Central memory CD8-positive, alpha-beta T cell (primary cell): ENCODE data around the gene HPCA.

ENCODE experiments used
- ATAC-seq: fragments of 150-1000 bp; cut with Tn5 transposase; replicated peaks from 2 replicates; pipeline ENCODE4 v1.10.0; 2022; ENCODE audit warnings: mild to moderate bottlenecking, moderate FRiP score, moderate number of reproducible peaks; ENCODE audit not compliant: poor library complexity, severe bottlenecking; ENCODE audit errors: extremely low read depth
- DNase-seq, 2 donors: peaks; one replicate each; pipeline ENCODE4 v3.0.0; 2021; ENCODE audit warnings: low spot score in 2 of 2
- H3K27ac Mint-ChIP-seq: one replicate; pipeline ENCODE4 v1.8.0; 2022; ENCODE audit warnings: low read depth, mild to moderate bottlenecking, moderate library complexity, mixed read lengths
- H3K27me3 Mint-ChIP-seq: one replicate; pipeline ENCODE4 v1.8.0; 2022; ENCODE audit warnings: mixed read lengths
- H3K36me3 Mint-ChIP-seq: one replicate; pipeline ENCODE4 v1.8.0; 2022; ENCODE audit warnings: mild to moderate bottlenecking, moderate library complexity, mixed read lengths; ENCODE audit not compliant: insufficient read depth
- H3K4me1 Mint-ChIP-seq: one replicate; pipeline ENCODE4 v1.8.0; 2022; ENCODE audit warnings: mixed read lengths
- H3K4me3 Mint-ChIP-seq: one replicate; pipeline ENCODE4 v1.8.0; 2022; ENCODE audit warnings: mild to moderate bottlenecking, moderate library complexity, mixed read lengths
- H3K9me3 Mint-ChIP-seq: one replicate; pipeline ENCODE4 v1.8.0; 2022; ENCODE audit warnings: mixed read lengths

Gene HPCA

GRCh38 chr1:32886004-32886827, at the start of gene HPCA:
TSS of gene HPCA (plus strand) at chr1:32886491. CDS start at chr1:32888899, 2,408 bp downstream.
- DNase-seq (no peak), ATAC-seq (no peak)
- Mint-ChIP-seq H3K9me3 (no peaks in the 10 kb centered on the region), H3K36me3 (peaks cover 5% of the 10 kb centered on the region), H3K27ac (no peak within 1 kb of the TSS), H3K27me3 (peaks cover 84% of the 10 kb centered on the region), H3K4me3 (peak within 1 kb of the TSS; percentile 49), H3K4me1 (peaks cover 13% of the 10 kb centered on the region)

- ATAC-seq (no peak), DNase-seq (no peak)
- no peaks in the 10 kb centered on the region for H3K27me3 Mint-ChIP-seq
- H3K4me1 Mint-ChIP-seq, result no peaks in the 10 kb centered on the region
- peaks cover 34% of the 10 kb centered on the region for H3K36me3 Mint-ChIP-seq
- no peak overlapping the region for H3K4me3 Mint-ChIP-seq
- no peaks in the 10 kb centered on the region for H3K9me3 Mint-ChIP-seq
- H3K27ac Mint-ChIP-seq, result no peak overlapping the region
These were observed 37.8 kb upstream of the HPCA start for GRCh38 chr1:32848354-32849063.

GRCh38 chr1:32855861-32856617, 30.3 kb upstream of the HPCA start:
- Mint-ChIP-seq H3K27me3 (no peaks in the 10 kb centered on the region), H3K4me1 (peaks cover 6% of the 10 kb centered on the region), H3K9me3 (no peaks in the 10 kb centered on the region), H3K36me3 (peaks cover 55% of the 10 kb centered on the region), H3K4me3 (no peak overlapping the region), H3K27ac (no peak overlapping the region)
- no peak for ATAC-seq
- no peak for DNase-seq

GRCh38 chr1:32858136-32858535, 28.2 kb upstream of the HPCA start:
- Mint-ChIP-seq H3K9me3 (no peaks in the 10 kb centered on the region), H3K27ac (no peak overlapping the region), H3K36me3 (peaks cover 51% of the 10 kb centered on the region), H3K4me3 (no peak overlapping the region), H3K4me1 (peaks cover 6% of the 10 kb centered on the region), H3K27me3 (no peaks in the 10 kb centered on the region)
- no peak for DNase-seq
- no peak for ATAC-seq

GRCh38 chr1:32858791-32859190, 27.5 kb upstream of the HPCA start:
- ATAC-seq (no peak), DNase-seq (no peak)
- H3K9me3 Mint-ChIP-seq, result no peaks in the 10 kb centered on the region
- H3K4me3 Mint-ChIP-seq, result no peak overlapping the region
- peaks cover 45% of the 10 kb centered on the region for H3K36me3 Mint-ChIP-seq
- H3K27me3 Mint-ChIP-seq, result no peaks in the 10 kb centered on the region
- H3K27ac Mint-ChIP-seq, result peak overlapping the region; percentile 32
- H3K4me1 Mint-ChIP-seq, result peaks cover 6% of the 10 kb centered on the region

GRCh38 chr1:32859915-32860314, 26.4 kb upstream of the HPCA start:
- no peak overlapping the region for H3K27ac Mint-ChIP-seq
- H3K4me1 Mint-ChIP-seq, result peaks cover 10% of the 10 kb centered on the region
- H3K27me3 Mint-ChIP-seq, result no peaks in the 10 kb centered on the region
- H3K4me3 Mint-ChIP-seq, result no peak overlapping the region
- ATAC-seq (no peak), DNase-seq (no peak)
- peaks cover 36% of the 10 kb centered on the region for H3K36me3 Mint-ChIP-seq
- H3K9me3 Mint-ChIP-seq, result no peaks in the 10 kb centered on the region

- Mint-ChIP-seq H3K4me3 (no peak overlapping the region), H3K27me3 (no peaks in the 10 kb centered on the region), H3K9me3 (no peaks in the 10 kb centered on the region), H3K36me3 (peaks cover 30% of the 10 kb centered on the region), H3K4me1 (peaks cover 11% of the 10 kb centered on the region), H3K27ac (no peak overlapping the region)
- DNase-seq (no peak), ATAC-seq (no peak)
These were observed 25.7 kb upstream of the HPCA start for GRCh38 chr1:32860566-32860965.

GRCh38 chr1:32861904-32862695, 24.2 kb upstream of the HPCA start:
- DNase-seq (no peak), ATAC-seq (no peak)
- H3K27me3 Mint-ChIP-seq, result no peaks in the 10 kb centered on the region
- no peaks in the 10 kb centered on the region for H3K9me3 Mint-ChIP-seq
- H3K4me3 Mint-ChIP-seq, result no peak overlapping the region
- H3K27ac Mint-ChIP-seq, result no peak overlapping the region
- H3K4me1 Mint-ChIP-seq, result peaks cover 11% of the 10 kb centered on the region
- peaks cover 19% of the 10 kb centered on the region for H3K36me3 Mint-ChIP-seq

GRCh38 chr1:32863218-32863880, 22.9 kb upstream of the HPCA start:
- peaks cover 9% of the 10 kb centered on the region for H3K36me3 Mint-ChIP-seq

GRCh38 chr1:32863881-32864245, 22.4 kb upstream of the HPCA start:
- H3K4me1 Mint-ChIP-seq, result peaks cover 11% of the 10 kb centered on the region
- H3K36me3 Mint-ChIP-seq, result peaks cover 9% of the 10 kb centered on the region
- H3K9me3 Mint-ChIP-seq, result no peaks in the 10 kb centered on the region
- H3K4me3 Mint-ChIP-seq, result no peak overlapping the region
- DNase-seq, result no peak
- no peak overlapping the region for H3K27ac Mint-ChIP-seq
- peaks cover 1% of the 10 kb centered on the region for H3K27me3 Mint-ChIP-seq
- no peak for ATAC-seq

More at GRCh38 chr1:32863218-32863880, 22.9 kb upstream of the HPCA start:
- Mint-ChIP-seq H3K9me3 (no peaks in the 10 kb centered on the region), H3K27ac (no peak overlapping the region), H3K27me3 (no peaks in the 10 kb centered on the region), H3K4me1 (peaks cover 11% of the 10 kb centered on the region), H3K4me3 (no peak overlapping the region)
- no peak for DNase-seq
- no peak for ATAC-seq

- no peaks in the 10 kb centered on the region for H3K9me3 Mint-ChIP-seq
- H3K27ac Mint-ChIP-seq, result no peak overlapping the region
- H3K36me3 Mint-ChIP-seq, result peaks cover 7% of the 10 kb centered on the region
- H3K4me1 Mint-ChIP-seq, result peaks cover 15% of the 10 kb centered on the region
- ATAC-seq (no peak), DNase-seq (no peak)
- H3K4me3 Mint-ChIP-seq, result no peak overlapping the region
- H3K27me3 Mint-ChIP-seq, result peaks cover 8% of the 10 kb centered on the region
These were observed 21.8 kb upstream of the HPCA start for GRCh38 chr1:32864375-32865019.
